Peyer's patch (tissue), 4 donors: ENCODE data around the gene EXOSC10.
"Not testable (repeated sequence)": the region's sequence is repeated elsewhere in the genome, so short reads cannot be mapped to it uniquely, and the experiment has no call there.

ENCODE experiments used
- CTCF ChIP-seq, 6 experiments: fragments of 450-650 bp in 4 of 6; fragments of 200-600 bp in 2 of 6; sonication (generic) in 1 of 6; IDR thresholded peaks; one replicate each; pipeline ENCODE4 v1.5.1; 2017 to 2019; ENCODE audit warnings: antibody characterized with exemption in 6 of 6, mild to moderate bottlenecking in 3 of 6, moderate library complexity in 1 of 6
- POLR2A ChIP-seq, 2 donors: fragments of 450-650 bp; IDR thresholded peaks; one replicate each; pipeline ENCODE4 v1.5.1; 2017; ENCODE audit warnings: antibody characterized with exemption in 2 of 2, mild to moderate bottlenecking in 2 of 2, moderate library complexity in 2 of 2

- not testable (repeated sequence) for TF ChIP-seq CTCF, POLR2A (IDR thresholded peaks at IDR 0.05)
Observed at GRCh38 chr1:11063937-11064537, 35.6 kb downstream of the EXOSC10 start.
